ENCODE measurements around the gene L3MBTL4.

- TF ChIP-seq POLR2AphosphoS5 (IDR thresholded peaks at IDR 0.05; ENCODE audit: low read depth, low read length) (no peak), CTCF (IDR thresholded peaks at IDR 0.05) (no peak), SIN3A (IDR thresholded peaks at IDR 0.05; ENCODE audit: borderline replicate concordance, insufficient read depth, low read depth, low read length) (no peak)
Observed at GRCh38 chr18:5948237-5948636, 466.5 kb downstream of the L3MBTL4 start.

Measured in Panc1 (cell line).